H9 (cell line): ENCODE results near the gene PPP1R7. TPM values are rescaled to one million over a fixed set of nuclear protein-coding genes. Genes with fewer than 3 reads are reported as not detected.

Experiments
- DNase-seq: peaks from one replicate; pipeline ENCODE4 v3.0.0-alpha.2; 2017
- H2AFZ ChIP-seq: one replicate; pipeline ENCODE4 v1.6.1; 2013; ENCODE audit warnings: mild to moderate bottlenecking, low read length, control low read depth, moderate library complexity
- H2AK5ac ChIP-seq: 2 replicates; pipeline ENCODE4 v1.6.1; 2013; ENCODE audit warnings: low read length, control low read depth, mixed read lengths; ENCODE audit not compliant: insufficient read length
- H2BK120ac ChIP-seq: one replicate; pipeline ENCODE4 v1.6.1; 2013; ENCODE audit warnings: low read depth, mild to moderate bottlenecking, low read length, control low read depth, inconsistent platforms; ENCODE audit not compliant: poor library complexity, severe bottlenecking
- H2BK12ac ChIP-seq: 2 replicates; pipeline ENCODE4 v1.6.1; 2013; ENCODE audit warnings: low read length, control low read depth, mixed read lengths, low read depth; ENCODE audit not compliant: insufficient read length
- H2BK15ac ChIP-seq: 2 replicates; pipeline ENCODE4 v1.6.1; 2013; ENCODE audit warnings: low read depth, low read length, control low read depth
- H2BK20ac ChIP-seq: one replicate; pipeline ENCODE4 v1.6.1; 2013; ENCODE audit warnings: low read depth, mild to moderate bottlenecking, low read length, control low read depth, inconsistent platforms; ENCODE audit not compliant: poor library complexity, severe bottlenecking
- H2BK5ac ChIP-seq: 2 replicates; pipeline ENCODE4 v1.6.1; 2013; ENCODE audit warnings: low read length, control low read depth, mixed read lengths; ENCODE audit not compliant: insufficient read length
- H3K14ac ChIP-seq: 2 replicates; pipeline ENCODE4 v1.6.1; 2013; ENCODE audit warnings: low read length, control low read depth; ENCODE audit not compliant: insufficient read depth
- H3K18ac ChIP-seq: 2 replicates; pipeline ENCODE4 v1.6.1; 2013; ENCODE audit warnings: low read depth, mild to moderate bottlenecking, mixed read lengths, low read length, control low read depth; ENCODE audit not compliant: insufficient read length
- H3K23ac ChIP-seq: 2 replicates; pipeline ENCODE4 v1.6.1; 2013; ENCODE audit warnings: low read length, control low read depth, mixed read lengths, low read depth; ENCODE audit not compliant: insufficient read length
- H3K23me2 ChIP-seq: 2 replicates; pipeline ENCODE4 v1.6.1; 2013; ENCODE audit warnings: low read depth, mild to moderate bottlenecking, mixed read lengths, low read length, control low read depth; ENCODE audit not compliant: insufficient read length, poor library complexity, severe bottlenecking
- H3K27ac ChIP-seq: 2 replicates; pipeline ENCODE4 v1.5.1; 2013; ENCODE audit warnings: low read length, control low read depth, mixed read lengths, low read depth; ENCODE audit not compliant: insufficient read length
- H3K27me3 ChIP-seq: 2 replicates; pipeline ENCODE4 v1.6.1; 2013; ENCODE audit warnings: low read length, control low read depth, inconsistent platforms; ENCODE audit not compliant: insufficient read depth
- H3K4ac ChIP-seq: 2 replicates; pipeline ENCODE4 v1.6.1; 2013; ENCODE audit warnings: low read depth, mild to moderate bottlenecking, control low read depth, inconsistent platforms, low read length, moderate library complexity
- H3K4me1 ChIP-seq: 2 replicates; pipeline ENCODE4 v1.6.1; 2013; ENCODE audit warnings: low read length, control low read depth, inconsistent platforms; ENCODE audit not compliant: insufficient read depth
- H3K4me2 ChIP-seq: 2 replicates; pipeline ENCODE4 v1.6.1; 2013; ENCODE audit warnings: low read length, control low read depth, mixed read lengths; ENCODE audit not compliant: insufficient read length, insufficient read depth
- H3K56ac ChIP-seq: 2 replicates; pipeline ENCODE4 v1.6.1; 2013; ENCODE audit warnings: low read depth, mild to moderate bottlenecking, mixed read lengths, low read length, control low read depth; ENCODE audit not compliant: insufficient read length
- H3K79me1 ChIP-seq: 2 replicates; pipeline ENCODE4 v1.6.1; 2013; ENCODE audit warnings: low read depth, mild to moderate bottlenecking, moderate library complexity, low read length, control low read depth, inconsistent platforms; ENCODE audit not compliant: insufficient read depth, poor library complexity, severe bottlenecking
- H3K79me2 ChIP-seq: 2 replicates; pipeline ENCODE4 v1.6.1; 2013; ENCODE audit warnings: low read length, control low read depth, inconsistent platforms; ENCODE audit not compliant: insufficient read depth
- H3K9ac ChIP-seq: 2 replicates; pipeline ENCODE4 v1.6.1; 2013; ENCODE audit warnings: low read length, control low read depth, mixed read lengths; ENCODE audit not compliant: insufficient read length; ENCODE audit errors: extremely low read depth
- H3K9me3 ChIP-seq: one replicate; pipeline ENCODE4 v1.6.1; 2013; ENCODE audit warnings: low read depth, low read length, inconsistent platforms; ENCODE audit not compliant: control insufficient read depth
- H3T11ph ChIP-seq: one replicate; pipeline ENCODE4 v1.6.1; 2013; ENCODE audit warnings: mild to moderate bottlenecking, low read length, control low read depth, inconsistent platforms
- H4K20me1 ChIP-seq: one replicate; pipeline ENCODE4 v1.6.1; 2013; ENCODE audit not compliant: control insufficient read depth, insufficient read length, insufficient read depth
- H4K5ac ChIP-seq: 2 replicates; pipeline ENCODE4 v1.6.1; 2013; ENCODE audit warnings: low read depth, mild to moderate bottlenecking, mixed read lengths, low read length, control low read depth; ENCODE audit not compliant: insufficient read length
- H4K8ac ChIP-seq: replicated peaks from 2 replicates; pipeline ENCODE4 v1.6.1; 2013; ENCODE audit warnings: low read length, control low read depth, mixed read lengths, low read depth; ENCODE audit not compliant: insufficient read length
- H4K91ac ChIP-seq: 2 replicates; pipeline ENCODE4 v1.6.1; 2013; ENCODE audit warnings: low read depth, mild to moderate bottlenecking, moderate library complexity, mixed read lengths, low read length, control low read depth; ENCODE audit not compliant: insufficient read length
- H3K27ac Mint-ChIP-seq, 3 experiments: 2 replicates in 2 of 3; 3 replicates in 1 of 3; pipeline ENCODE4 v1.8.0; 2020 to 2021; ENCODE audit warnings: mixed read lengths in 3 of 3, mild to moderate bottlenecking in 1 of 3, moderate library complexity in 1 of 3
- H3K27me3 Mint-ChIP-seq: 2 replicates; pipeline ENCODE4 v1.8.0; 2021; ENCODE audit warnings: low read depth, mild to moderate bottlenecking, moderate library complexity, mixed read lengths
- H3K36me3 Mint-ChIP-seq, 3 experiments: 2 replicates in 2 of 3; 3 replicates in 1 of 3; pipeline ENCODE4 v1.8.0; 2020 to 2021; ENCODE audit warnings: low read depth in 3 of 3, mixed read lengths in 3 of 3; ENCODE audit not compliant: insufficient read depth in 1 of 3
- H3K4me1 Mint-ChIP-seq, 2 experiments: 2 replicates each; pipeline ENCODE4 v1.8.0; 2020; ENCODE audit warnings: mixed read lengths in 2 of 2
- H3K4me3 Mint-ChIP-seq, 2 experiments: 2 replicates in 1 of 2; 3 replicates in 1 of 2; pipeline ENCODE4 v1.8.0; 2020 to 2021; ENCODE audit warnings: mild to moderate bottlenecking in 2 of 2, mixed read lengths in 2 of 2, moderate library complexity in 1 of 2
- H3K9me3 Mint-ChIP-seq, 2 experiments: 2 replicates in 1 of 2; 3 replicates in 1 of 2; pipeline ENCODE4 v1.8.0; 2020; ENCODE audit warnings: mild to moderate bottlenecking in 2 of 2, mixed read lengths in 2 of 2, moderate library complexity in 1 of 2
- WGBS: extraction: QIAGEN DNeasy Blood & Tissue Kit; methylation state at CpG from one replicate; pipeline ENCODE4 v1.1.7; 2013; ENCODE audit warnings: missing lambda C conversion rate, low lambda C conversion rate, mixed read lengths; ENCODE audit not compliant: insufficient read length; ENCODE audit errors: extremely low coverage; 5-methylcytosine and 5-hydroxymethylcytosine counted together
- total RNA-seq: library from RNA; stranded (reverse); gene quantifications from 2 replicates; pipeline ENCODE4 v1.2.1, GENCODE V29; 2021
- TF ChIP-seq, protein P1 (sequence below): fragments of 200-600 bp; sonication (generic); conservative IDR thresholded peaks from 3 replicates; pipeline ENCODE4 v1.8.0; 2021; ENCODE audit warnings: antibody characterized with exemption, mild to moderate bottlenecking

Gene PPP1R7
- total RNA-seq, 1 experiment from 2014 or later: 60.2 TPM

DNA sequence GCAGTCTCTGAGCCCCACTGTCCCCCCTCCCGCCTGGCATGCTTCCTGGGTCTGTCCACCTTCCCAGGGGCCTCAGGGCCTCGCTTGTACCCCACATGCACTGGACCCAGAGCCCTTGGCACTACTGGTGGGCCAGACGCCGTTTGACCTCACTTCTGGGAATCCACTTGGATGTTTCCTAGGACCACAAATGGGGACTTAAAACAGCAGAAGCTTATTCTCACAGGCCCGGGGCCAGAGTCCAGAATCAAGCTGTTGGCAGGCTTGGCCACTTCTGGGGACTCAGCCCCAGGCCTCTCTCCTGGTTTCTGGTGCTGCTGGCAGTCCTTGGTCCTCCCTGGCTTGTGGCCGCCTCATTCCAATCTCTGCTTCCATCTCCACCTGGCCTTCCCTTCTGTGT is 57.8 kb downstream of the PPP1R7 start:
- no peak overlapping the region for H2BK120ac ChIP-seq
- no peak overlapping the region for H2AK5ac ChIP-seq
- no peaks in the 10 kb centered on the region for H3K79me1 ChIP-seq
- WGBS: no CpG with 5 or more reads among the region's 6 CpGs
- H2BK15ac ChIP-seq: no peak overlapping the region
- H4K20me1 ChIP-seq: no peaks in the 10 kb centered on the region
- peaks cover 4% of the 10 kb centered on the region for H3K23me2 ChIP-seq
- no peak overlapping the region for H3K14ac ChIP-seq
- no peak overlapping the region for H3K23ac ChIP-seq
- H2BK12ac ChIP-seq: no peak overlapping the region
- no peak overlapping the region for H4K5ac ChIP-seq
- no peak overlapping the region for H2BK20ac ChIP-seq
- no peaks in the 10 kb centered on the region for H3K4me1 ChIP-seq
- no peak overlapping the region for H4K8ac ChIP-seq
- H3K79me2 ChIP-seq: no peaks in the 10 kb centered on the region
- H3K4me3 Mint-ChIP-seq: no peak overlapping the region
- H3K9me3 ChIP-seq: no peaks in the 10 kb centered on the region
- no peak overlapping the region for H3K56ac ChIP-seq
- no peak overlapping the region for H2AFZ ChIP-seq
- no peak overlapping the region for H3K27ac ChIP-seq
- H3K4ac ChIP-seq: no peak overlapping the region
- no peak for DNase-seq
- H3K27me3 Mint-ChIP-seq: peaks cover 3% of the 10 kb centered on the region
- H3K36me3 Mint-ChIP-seq: no peaks in the 10 kb centered on the region; a peak in 1 of 7 replicates
- no peak overlapping the region for H3T11ph ChIP-seq
- H3K4me1 Mint-ChIP-seq: peaks cover 7 to 9% of the 10 kb centered on the region in 2 experiments
- H3K4me2 ChIP-seq: no peak overlapping the region
- no peaks in the 10 kb centered on the region for H3K27me3 ChIP-seq
- no peak overlapping the region for H3K9ac ChIP-seq
- no peak overlapping the region for H3K27ac Mint-ChIP-seq
- H3K18ac ChIP-seq: no peak overlapping the region
- TF ChIP-seq, protein P1, sequence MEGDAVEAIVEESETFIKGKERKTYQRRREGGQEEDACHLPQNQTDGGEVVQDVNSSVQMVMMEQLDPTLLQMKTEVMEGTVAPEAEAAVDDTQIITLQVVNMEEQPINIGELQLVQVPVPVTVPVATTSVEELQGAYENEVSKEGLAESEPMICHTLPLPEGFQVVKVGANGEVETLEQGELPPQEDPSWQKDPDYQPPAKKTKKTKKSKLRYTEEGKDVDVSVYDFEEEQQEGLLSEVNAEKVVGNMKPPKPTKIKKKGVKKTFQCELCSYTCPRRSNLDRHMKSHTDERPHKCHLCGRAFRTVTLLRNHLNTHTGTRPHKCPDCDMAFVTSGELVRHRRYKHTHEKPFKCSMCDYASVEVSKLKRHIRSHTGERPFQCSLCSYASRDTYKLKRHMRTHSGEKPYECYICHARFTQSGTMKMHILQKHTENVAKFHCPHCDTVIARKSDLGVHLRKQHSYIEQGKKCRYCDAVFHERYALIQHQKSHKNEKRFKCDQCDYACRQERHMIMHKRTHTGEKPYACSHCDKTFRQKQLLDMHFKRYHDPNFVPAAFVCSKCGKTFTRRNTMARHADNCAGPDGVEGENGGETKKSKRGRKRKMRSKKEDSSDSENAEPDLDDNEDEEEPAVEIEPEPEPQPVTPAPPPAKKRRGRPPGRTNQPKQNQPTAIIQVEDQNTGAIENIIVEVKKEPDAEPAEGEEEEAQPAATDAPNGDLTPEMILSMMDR: no peak
- H3K9me3 Mint-ChIP-seq: no peaks in the 10 kb centered on the region
- H2BK5ac ChIP-seq: no peak overlapping the region
- no peak overlapping the region for H4K91ac ChIP-seq
